ENCODE data around the gene DNAH17. TPM values are rescaled to one million over a fixed set of nuclear protein-coding genes. Genes with fewer than 3 reads are reported as not detected.

The DNAH17 gene
- total RNA-seq, 1 experiment from 2014 or later, result 2.2 TPM

GRCh38 chr17:78434455-78435329 is 142.5 kb downstream of the DNAH17 start:
- no peak for DNase-seq (ENCODE audit: extremely low read depth, low read depth)

GRCh38 chr17:78433780-78434335 is 143.3 kb downstream of the DNAH17 start:
- DNase-seq (ENCODE audit: extremely low read depth, low read depth), result no peak

GRCh38 chr17:78433013-78433727 is 144.0 kb downstream of the DNAH17 start:
- DNase-seq (ENCODE audit: extremely low read depth, low read depth), result no peak

GRCh38 chr17:78432226-78433012 is 144.8 kb downstream of the DNAH17 start:
- no peak for DNase-seq (ENCODE audit: extremely low read depth, low read depth)

GRCh38 chr17:78431692-78431958 is 145.6 kb downstream of the DNAH17 start:
- DNase-seq (ENCODE audit: extremely low read depth, low read depth), result no peak

- DNase-seq (ENCODE audit: extremely low read depth, low read depth), result no peak
Measured at GRCh38 chr17:78430892-78431691, 146.1 kb downstream of the DNAH17 start.

- no peak for DNase-seq (ENCODE audit: extremely low read depth, low read depth)
Measured at GRCh38 chr17:78429618-78429995, 147.6 kb downstream of the DNAH17 start.

- no peak for DNase-seq (ENCODE audit: extremely low read depth, low read depth)
Measured at GRCh38 chr17:78428836-78429617, 148.2 kb downstream of the DNAH17 start.

GRCh38 chr17:78428025-78428575 is 149.1 kb downstream of the DNAH17 start:
- no peak for DNase-seq (ENCODE audit: extremely low read depth, low read depth)

GRCh38 chr17:78427140-78427539 is 150.1 kb downstream of the DNAH17 start:
- DNase-seq (ENCODE audit: extremely low read depth, low read depth), result no peak

- DNase-seq (ENCODE audit: extremely low read depth, low read depth), result no peak
Measured at GRCh38 chr17:78426293-78426879, 150.8 kb downstream of the DNAH17 start.

GRCh38 chr17:78425429-78425828 is 151.8 kb downstream of the DNAH17 start:
- DNase-seq (ENCODE audit: extremely low read depth, low read depth), result no peak

GRCh38 chr17:78423961-78424675 is 153.1 kb downstream of the DNAH17 start:
- DNase-seq (ENCODE audit: extremely low read depth, low read depth), result no peak

- peak; percentile 79 for DNase-seq (ENCODE audit: extremely low read depth, low read depth)
Measured at GRCh38 chr17:78422872-78423588, 154.2 kb downstream of the DNAH17 start.

GRCh38 chr17:78422267-78422605 is 155.0 kb downstream of the DNAH17 start:
- DNase-seq (ENCODE audit: extremely low read depth, low read depth), result no peak

GRCh38 chr17:78421534-78422266 is 155.5 kb downstream of the DNAH17 start:
- peak; percentile 88 for DNase-seq (ENCODE audit: extremely low read depth, low read depth)

GRCh38 chr17:78421084-78421533 is 156.1 kb downstream of the DNAH17 start:
- DNase-seq (ENCODE audit: extremely low read depth, low read depth), result no peak

Measured in NCI-H460 (cell line).